ENCODE results near the gene DENND1C. TPM values are rescaled to one million over a fixed set of nuclear protein-coding genes. Genes with fewer than 3 reads are reported as not detected.

The DENND1C gene
- total and polyA plus RNA-seq, 7 experiments from 2014 or later = 57.3 to 142 (median 118) TPM

DNA sequence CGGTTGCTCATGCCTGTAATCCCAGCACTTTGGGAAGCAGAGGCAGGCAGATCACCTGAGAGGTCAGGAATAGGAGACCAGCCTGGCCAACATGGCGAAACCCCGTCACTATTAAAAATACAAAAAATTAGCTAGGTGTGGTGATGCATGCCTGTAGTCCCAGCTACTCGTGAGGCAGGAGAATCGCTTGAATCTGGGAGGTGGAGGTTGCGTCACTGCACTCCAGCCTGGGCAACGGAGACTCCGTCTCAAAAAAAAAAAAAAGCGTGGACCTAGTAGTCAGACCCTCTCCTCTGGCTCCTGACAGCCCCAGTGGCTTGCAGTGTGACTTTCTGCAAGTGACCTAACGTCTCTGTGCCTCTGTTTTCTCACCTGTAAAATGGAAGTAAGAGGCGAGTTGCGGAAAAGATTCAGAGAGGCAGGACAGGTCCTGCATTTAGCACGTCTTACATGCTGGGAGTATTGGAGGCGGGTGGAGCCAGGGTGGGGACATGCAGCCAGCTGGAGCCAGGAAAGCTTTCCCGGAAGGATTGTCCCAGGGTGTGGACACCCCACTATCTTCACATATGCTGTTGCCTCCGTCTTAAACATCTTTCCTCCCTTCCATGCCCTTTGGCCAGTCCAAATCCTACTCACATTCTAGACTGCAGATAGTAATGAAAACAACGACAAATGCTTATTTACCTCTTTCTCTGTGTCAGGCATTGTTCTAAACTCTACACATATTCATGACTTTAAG is 17.6 kb upstream of the DENND1C start:
- Mint-ChIP-seq H3K4me1 (peaks cover 6 to 19% (median 13%) of the 10 kb centered on the region in 7 donors), H3K4me3 (peak overlapping the region in 1 of 10 donors; percentile 7), H3K36me3 (peaks cover 0 to 5% (median 0%) of the 10 kb centered on the region in 5 donors), H3K27me3 (peaks cover 0 to 26% (median 0%) of the 10 kb centered on the region in 5 donors), H3K9me3 (no peaks in the 10 kb centered on the region), H3K27ac (peak overlapping the region in 1 of 9 donors; percentile 65)
- Histone ChIP-seq H3K4me3 (ENCODE audit: low read length) (no peak overlapping the region), H3K9me3 (ENCODE audit: control insufficient read depth in 2 of 3, low read length in 3 of 3) (no peaks in the 10 kb centered on the region), H3K4me1 (ENCODE audit: control insufficient read depth in 2 of 2, insufficient read depth in 2 of 2, low read length in 2 of 2) (peaks cover 7 to 8% of the 10 kb centered on the region in 2 donors), H3K27ac (ENCODE audit: low read depth, low read length) (no peak overlapping the region), H3K36me3 (ENCODE audit: control insufficient read depth in 2 of 3, insufficient read depth in 3 of 3, low read length in 3 of 3) (no peaks in the 10 kb centered on the region), H3K27me3 (ENCODE audit: control insufficient read depth in 2 of 2, insufficient read depth in 2 of 2, low read length in 2 of 2) (no peaks in the 10 kb centered on the region)
- DNase-seq (no peak), ATAC-seq (no peak)
- intact Hi-C loops (cut with micrococcal nuclease) = no loop called here
- ChIA-PET CTCF (interaction anchor here (0.6 kb wide), 1 partner anchor 8 kb away, joined by 3 read pairs; no protein-coding TSS in a partner anchor), POLR2A (interaction anchor here (1.1 kb wide), 1 partner anchor 20 kb away, joined by 3 read pairs; no protein-coding TSS in a partner anchor)

DNA sequence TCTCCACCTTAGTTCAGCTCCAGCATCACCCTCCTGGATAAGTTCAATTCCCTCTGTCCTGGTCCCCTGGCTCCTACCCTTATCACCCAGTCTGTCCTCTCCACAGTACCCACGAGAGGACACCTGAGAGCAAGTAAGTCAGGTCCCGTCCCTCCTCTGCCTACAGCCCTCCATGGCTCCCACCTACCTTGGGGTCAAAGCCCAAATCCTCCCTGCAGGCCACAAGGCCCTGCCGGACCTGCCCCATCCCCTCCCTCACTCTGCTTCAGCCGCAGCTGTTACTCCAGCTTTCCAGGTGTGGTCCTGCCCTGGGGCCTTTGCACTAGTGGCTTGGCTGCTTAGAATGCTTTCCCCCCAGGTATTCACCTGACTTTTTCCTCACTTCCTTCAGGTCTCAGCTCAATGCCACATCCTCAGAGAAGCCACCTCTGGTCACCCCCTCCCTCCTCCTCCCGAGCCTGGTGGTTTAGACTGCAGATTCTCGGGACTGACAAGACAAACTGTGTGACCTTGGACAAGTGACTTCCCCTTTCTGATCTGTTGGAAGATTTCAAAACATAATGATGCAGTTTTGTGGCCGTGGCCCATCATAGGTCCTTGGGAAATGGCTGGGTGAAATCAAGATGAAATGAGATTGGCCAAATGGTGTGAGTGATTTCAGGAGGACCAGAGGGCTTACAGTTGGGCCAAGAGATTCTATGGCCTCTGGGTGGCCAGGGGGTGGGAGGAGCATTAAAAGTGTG is 16.9 kb upstream of the DENND1C start:
- H3K27ac ChIP-seq (ENCODE audit: low read depth, low read length) = no peak overlapping the region
- H3K4me3 ChIP-seq (ENCODE audit: low read length) = no peak overlapping the region
- intact Hi-C loops (cut with micrococcal nuclease) = no loop called here
- peak overlapping the region in 3 of 9 donors; percentile 13 to 31 (median 21) for H3K27ac Mint-ChIP-seq
- no peaks in the 10 kb centered on the region for H3K9me3 Mint-ChIP-seq
- H3K4me1 Mint-ChIP-seq = peaks cover 6 to 16% (median 10%) of the 10 kb centered on the region in 7 donors
- H3K9me3 ChIP-seq (ENCODE audit: control insufficient read depth in 2 of 3, low read length in 3 of 3) = no peaks in the 10 kb centered on the region
- ChIA-PET POLR2A (interaction anchor here (0.7 to 1.5 kb wide), 2 partner anchors 17 to 38 kb away, joined by 4 to 5 read pairs; partner anchors contain the start of gene DENND1C), CTCF (no interaction called here)
- ATAC-seq = peak; percentile 71
- H3K27me3 Mint-ChIP-seq = peaks cover 0 to 22% (median 0%) of the 10 kb centered on the region in 5 donors
- no peaks in the 10 kb centered on the region for H3K36me3 ChIP-seq (ENCODE audit: control insufficient read depth in 2 of 3, insufficient read depth in 3 of 3, low read length in 3 of 3)
- peaks cover 7 to 8% of the 10 kb centered on the region in 2 donors for H3K4me1 ChIP-seq (ENCODE audit: control insufficient read depth in 2 of 2, insufficient read depth in 2 of 2, low read length in 2 of 2)
- no peak for DNase-seq
- no peaks in the 10 kb centered on the region for H3K27me3 ChIP-seq (ENCODE audit: control insufficient read depth in 2 of 2, insufficient read depth in 2 of 2, low read length in 2 of 2)
- H3K4me3 Mint-ChIP-seq = peak overlapping the region in 2 of 10 donors; percentile 3 to 9
- peaks cover 0 to 5% (median 0%) of the 10 kb centered on the region in 5 donors for H3K36me3 Mint-ChIP-seq

DNA sequence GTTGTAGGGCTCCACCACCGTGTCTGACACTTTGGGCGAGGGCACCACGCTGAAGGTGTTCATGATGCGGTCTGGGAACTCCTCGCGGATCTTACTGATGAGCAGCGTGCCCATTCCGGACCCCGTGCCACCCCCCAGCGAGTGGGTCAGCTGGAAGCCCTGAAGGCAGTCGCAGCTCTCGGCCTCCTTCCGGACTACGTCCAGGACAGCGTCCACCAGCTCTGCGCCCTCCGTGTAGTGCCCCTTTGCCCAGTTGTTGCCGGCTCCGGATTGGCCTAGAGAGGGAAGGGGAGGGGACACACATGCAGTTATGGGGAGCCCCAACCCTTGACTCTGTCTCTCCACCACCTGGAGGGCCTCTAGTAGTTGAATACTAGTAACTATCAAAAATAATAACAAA is 14.4 kb upstream of the DENND1C start:
- POLR2A ChIA-PET = interaction anchor here (1.7 kb wide), 1 partner anchor 15 kb away, joined by 5 read pairs; the partner anchor contains the start of gene DENND1C
- H3K27ac ChIP-seq (ENCODE audit: low read depth, low read length) = no peak overlapping the region
- no peaks in the 10 kb centered on the region for H3K36me3 ChIP-seq (ENCODE audit: control insufficient read depth in 2 of 3, insufficient read depth in 3 of 3, low read length in 3 of 3)
- no peak overlapping the region for H3K4me3 ChIP-seq (ENCODE audit: low read length)
- Mint-ChIP-seq H3K27ac (no peak overlapping the region), H3K4me3 (no peak overlapping the region), H3K9me3 (peaks cover 0 to 8% (median 4%) of the 10 kb centered on the region in 11 donors), H3K27me3 (peaks cover 0 to 7% (median 0%) of the 10 kb centered on the region in 5 donors), H3K4me1 (peaks cover 0 to 10% (median 4%) of the 10 kb centered on the region in 7 donors), H3K36me3 (peaks cover 0 to 7% (median 0%) of the 10 kb centered on the region in 5 donors)
- H3K4me1 ChIP-seq (ENCODE audit: control insufficient read depth in 2 of 2, insufficient read depth in 2 of 2, low read length in 2 of 2) = no peaks in the 10 kb centered on the region
- H3K27me3 ChIP-seq (ENCODE audit: control insufficient read depth in 2 of 2, insufficient read depth in 2 of 2, low read length in 2 of 2) = no peaks in the 10 kb centered on the region
- peaks cover 0 to 6% (median 0%) of the 10 kb centered on the region in 3 experiments for H3K9me3 ChIP-seq (ENCODE audit: control insufficient read depth in 2 of 3, low read length in 3 of 3)
- CTCF ChIA-PET = no interaction called here
- ATAC-seq = no peak
- DNase-seq = no peak
- intact Hi-C loops (cut with micrococcal nuclease) = no loop called here

DNA sequence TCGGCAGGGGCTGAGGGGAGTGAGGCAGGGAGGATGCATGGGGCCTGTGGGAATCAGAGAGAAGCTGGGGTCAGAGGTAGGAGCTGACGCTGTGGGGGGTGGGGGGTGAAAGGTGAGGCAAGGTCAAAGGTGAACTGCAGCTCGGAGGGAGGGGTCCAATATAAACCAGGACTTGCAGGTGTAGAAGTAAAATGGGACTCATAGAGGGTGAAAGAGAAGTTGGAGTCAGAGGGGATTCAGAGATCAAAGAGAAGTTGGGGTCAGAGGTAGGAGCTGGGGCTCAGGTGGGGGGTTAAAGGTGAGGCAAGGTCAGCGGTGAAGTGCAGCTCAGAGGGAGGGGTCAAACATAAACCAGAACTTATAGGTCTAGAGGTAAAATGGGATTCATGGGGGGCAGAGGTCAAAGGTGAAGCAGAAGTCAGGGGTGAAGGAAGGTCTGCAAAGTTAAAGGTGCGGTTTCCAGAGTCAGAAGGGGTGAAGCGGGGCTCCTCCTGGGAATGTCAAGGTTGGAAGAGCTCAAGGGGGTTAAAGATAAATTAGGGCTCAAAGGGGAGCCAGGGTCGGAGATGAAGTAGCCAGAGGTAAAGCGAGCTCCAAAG is 12.9 kb upstream of the DENND1C start:
- intact Hi-C loops (cut with micrococcal nuclease) = no loop called here
- H3K4me3 Mint-ChIP-seq = no peak overlapping the region
- DNase-seq = no peak
- no peaks in the 10 kb centered on the region for H3K27me3 ChIP-seq (ENCODE audit: control insufficient read depth in 2 of 2, insufficient read depth in 2 of 2, low read length in 2 of 2)
- ATAC-seq = no peak
- H3K9me3 ChIP-seq (ENCODE audit: control insufficient read depth in 2 of 3, low read length in 3 of 3) = peaks cover 0 to 6% (median 0%) of the 10 kb centered on the region in 3 experiments
- CTCF ChIA-PET = interaction anchor here (0.6 kb wide), 1 partner anchor 1454 kb away, joined by 3 read pairs; no protein-coding TSS in a partner anchor
- peak overlapping the region in 2 of 9 donors; percentile 15 to 76 for H3K27ac Mint-ChIP-seq
- no peaks in the 10 kb centered on the region for H3K36me3 ChIP-seq (ENCODE audit: control insufficient read depth in 2 of 3, insufficient read depth in 3 of 3, low read length in 3 of 3)
- H3K36me3 Mint-ChIP-seq = peaks cover 0 to 7% (median 0%) of the 10 kb centered on the region in 5 donors
- peaks cover 0 to 8% (median 4%) of the 10 kb centered on the region in 11 donors for H3K9me3 Mint-ChIP-seq
- H3K4me1 Mint-ChIP-seq = peaks cover 0 to 14% (median 6%) of the 10 kb centered on the region in 7 donors
- POLR2A ChIA-PET = interaction anchor here (1.7 kb wide), 1 partner anchor 13 kb away, joined by 5 read pairs; the partner anchor contains the start of gene DENND1C
- no peak overlapping the region for H3K27ac ChIP-seq (ENCODE audit: low read depth, low read length)
- H3K27me3 Mint-ChIP-seq = no peaks in the 10 kb centered on the region
- no peak overlapping the region for H3K4me3 ChIP-seq (ENCODE audit: low read length)
- peaks cover 0 to 6% of the 10 kb centered on the region in 2 donors for H3K4me1 ChIP-seq (ENCODE audit: control insufficient read depth in 2 of 2, insufficient read depth in 2 of 2, low read length in 2 of 2)

DNA sequence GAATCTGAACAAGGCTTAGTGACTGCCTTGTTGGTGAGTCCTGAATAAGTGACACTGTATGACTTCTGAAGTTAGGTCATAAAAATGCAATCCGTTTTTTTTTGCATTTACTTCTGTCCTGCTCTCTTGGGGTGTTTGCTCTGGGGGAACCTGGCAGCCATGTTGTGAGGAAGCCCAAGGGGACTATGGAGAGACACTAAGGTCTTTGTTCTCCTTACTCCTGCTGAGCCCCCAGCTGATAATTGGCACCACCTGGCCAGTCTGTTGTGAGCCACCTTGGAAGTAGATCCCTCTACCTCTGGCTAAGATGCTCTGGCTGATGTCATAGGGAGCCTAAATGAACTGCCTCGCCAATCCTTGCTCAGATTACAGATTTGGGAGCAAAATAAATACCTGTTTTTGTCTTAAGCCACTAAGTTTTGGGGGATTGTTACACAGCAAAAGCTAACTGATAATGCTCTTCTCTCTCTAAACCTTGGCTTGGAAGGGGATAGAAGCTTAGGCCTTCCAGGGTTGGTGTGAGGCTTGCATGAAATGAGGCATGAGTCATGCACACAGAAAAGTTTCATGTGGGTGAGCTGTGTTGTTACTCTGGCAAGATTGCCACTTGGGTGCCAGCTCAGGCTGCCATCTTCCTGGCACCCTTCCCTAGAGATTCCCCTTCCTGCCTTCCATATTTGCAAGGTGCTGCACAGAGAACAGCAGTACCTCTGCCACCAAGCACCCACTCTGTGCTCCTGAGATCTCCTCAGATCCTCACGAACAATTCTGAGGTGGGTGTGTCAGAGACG is 10.4 kb upstream of the DENND1C start:
- H3K27ac Mint-ChIP-seq = peak overlapping the region in 2 of 9 donors; percentile 18 to 54
- H3K36me3 Mint-ChIP-seq = peaks cover 0 to 6% (median 0%) of the 10 kb centered on the region in 5 donors
- peaks cover 0 to 6% (median 0%) of the 10 kb centered on the region in 3 experiments for H3K9me3 ChIP-seq (ENCODE audit: control insufficient read depth in 2 of 3, low read length in 3 of 3)
- peaks cover 0 to 6% of the 10 kb centered on the region in 2 donors for H3K4me1 ChIP-seq (ENCODE audit: control insufficient read depth in 2 of 2, insufficient read depth in 2 of 2, low read length in 2 of 2)
- no peaks in the 10 kb centered on the region for H3K36me3 ChIP-seq (ENCODE audit: control insufficient read depth in 2 of 3, insufficient read depth in 3 of 3, low read length in 3 of 3)
- H3K27ac ChIP-seq (ENCODE audit: low read depth, low read length) = no peak overlapping the region
- DNase-seq = no peak
- H3K4me3 Mint-ChIP-seq = no peak overlapping the region
- no peaks in the 10 kb centered on the region for H3K27me3 ChIP-seq (ENCODE audit: control insufficient read depth in 2 of 2, insufficient read depth in 2 of 2, low read length in 2 of 2)
- H3K27me3 Mint-ChIP-seq = no peaks in the 10 kb centered on the region
- H3K4me1 Mint-ChIP-seq = peaks cover 0 to 9% (median 5%) of the 10 kb centered on the region in 7 donors
- intact Hi-C loops (cut with micrococcal nuclease) = no loop called here
- POLR2A ChIA-PET = interaction anchor here (0.6 to 1.3 kb wide), 2 partner anchors 9 to 41 kb away, joined by 3 to 5 read pairs; no protein-coding TSS in a partner anchor
- ATAC-seq = no peak
- H3K4me3 ChIP-seq (ENCODE audit: low read length) = no peak overlapping the region
- CTCF ChIA-PET = no interaction called here
- H3K9me3 Mint-ChIP-seq = peaks cover 0 to 8% (median 4%) of the 10 kb centered on the region in 11 donors

Data from naive thymus-derived CD4-positive, alpha-beta T cell (primary cell).